PC-9 (cell line): ENCODE data around the gene RPL39.

Experiments
- CTCF ChIP-seq: fragments of 200-600 bp; sonication (generic); conservative IDR thresholded peaks from 2 replicates; pipeline ENCODE4 v1.6.1; 2017; ENCODE audit warnings: mixed run types, antibody characterized with exemption, mild to moderate bottlenecking, moderate library complexity
- EZH2 ChIP-seq: fragments of 200-600 bp; sonication (generic); IDR thresholded peaks from 2 replicates; pipeline ENCODE4 v1.8.0; 2017; ENCODE audit warnings: antibody characterized with exemption, low read depth

- TF ChIP-seq CTCF (no peak), EZH2 (no peak)
Observed at GRCh38 chrX:119791437-119792231, at the start of gene RPL39.
